AG04450 (cell line): Measurements from ENCODE around the gene SORCS2. TPM values are rescaled to one million over a fixed set of nuclear protein-coding genes. Genes with fewer than 3 reads are reported as not detected.

Source experiments
- CTCF ChIA-PET: fragments of 300-600, 350-600 bp; formaldehyde crosslinking; extraction: SDS; loops from one replicate; lab custom pipeline; 2022; ENCODE audit warnings: antibody characterized with exemption, inconsistent platforms; lab: Charles Lee
- POLR2A ChIA-PET: fragments of 350-600 bp; formaldehyde crosslinking; extraction: SDS; loops from one replicate; lab custom pipeline; 2021; ENCODE audit warnings: antibody characterized with exemption, inconsistent platforms; lab: Yijun Ruan, JAX
- DNase-seq: peaks from one replicate; pipeline ENCODE4 v3.0.0-alpha.2; 2011; ENCODE audit warnings: low read depth, low spot score
- H3K27ac ChIP-seq: one replicate; pipeline ENCODE4 v1.5.1; 2012; ENCODE audit warnings: low read depth, low read length, control low read depth
- H3K27me3 ChIP-seq: one replicate; pipeline ENCODE4 v1.6.0; 2012; ENCODE audit warnings: low read length; ENCODE audit not compliant: control insufficient read depth, insufficient read depth
- H3K4me3 ChIP-seq: 2 replicates; pipeline ENCODE4 v1.5.1; 2011; ENCODE audit warnings: mild to moderate bottlenecking, low read depth, low read length, control low read depth
- H3K9me3 ChIP-seq: 2 replicates; pipeline ENCODE4 v1.5.1; 2012; ENCODE audit warnings: low read length; ENCODE audit not compliant: control insufficient read depth, insufficient read depth
- CTCF ChIP-seq: IDR thresholded peaks from 2 replicates; pipeline ENCODE4 v1.5.1; 2011; ENCODE audit warnings: low read depth, low read length, control low read depth, inconsistent platforms
- polyA plus RNA-seq: library from polyadenylated mRNA; depleted of rRNA; stranded (reverse); fragments of >200 nt; gene quantifications from 2 replicates; pipeline ENCODE4 v1.2.3, GENCODE V29; 2011

SORCS2 gene
- polyA plus RNA-seq, 1 experiment = 0.29 TPM

- H3K27me3 ChIP-seq = peaks cover 51% of the 10 kb centered on the region
- ChIA-PET CTCF (interaction anchor here (0.9 to 1.2 kb wide), 2 partner anchors 147 to 531 kb away, joined by 3 to 4 read pairs; no protein-coding TSS in a partner anchor), POLR2A (no interaction called here)
- no peak overlapping the region for H3K4me3 ChIP-seq
- DNase-seq = no peak
- H3K27ac ChIP-seq = no peak overlapping the region
- no peaks in the 10 kb centered on the region; the same call in 1 of the 2 replicates for H3K9me3 ChIP-seq
- no peak for TF ChIP-seq CTCF
Observed at GRCh38 chr4:7189066-7189465, 3.3 kb upstream of the SORCS2 start.

DNA sequence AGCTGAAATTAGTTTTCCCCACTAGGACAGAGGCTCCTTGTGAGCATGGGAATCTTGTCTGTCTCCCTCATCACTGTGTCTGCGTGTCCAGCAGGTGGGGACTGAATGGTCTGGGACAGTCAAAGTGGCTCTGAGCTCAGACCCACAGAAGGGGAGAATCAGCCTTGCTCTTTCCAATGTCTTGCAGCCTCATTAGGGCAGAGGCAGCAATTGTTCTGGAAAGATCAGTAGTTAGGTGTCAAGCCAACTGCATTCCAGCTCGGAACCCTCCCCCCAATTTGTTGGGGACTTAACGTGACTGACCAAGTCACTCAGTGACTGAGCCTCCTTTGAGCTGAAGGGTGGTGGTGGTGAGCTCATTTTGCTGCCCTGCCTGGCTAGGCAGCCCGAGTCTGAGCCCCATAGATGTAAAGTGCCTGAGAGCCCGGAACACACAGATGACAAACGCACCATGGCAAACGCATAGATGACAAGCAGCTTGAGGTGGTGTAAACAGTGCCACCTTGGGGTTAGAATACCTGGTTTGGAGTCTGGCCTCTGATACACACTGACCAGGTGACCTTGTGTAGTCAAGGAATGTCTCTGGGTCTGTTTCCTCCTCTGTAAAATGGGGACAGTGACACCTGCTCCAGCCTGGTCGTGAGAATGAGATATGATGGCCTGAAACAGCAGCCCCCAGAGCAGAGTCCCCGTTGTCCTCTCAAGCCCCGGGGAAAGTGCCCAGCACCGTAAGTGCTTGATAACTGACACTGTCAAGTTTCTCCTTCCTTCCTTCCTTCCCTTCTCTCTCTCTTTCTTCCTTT is 2.7 kb upstream of the SORCS2 start:
- ChIA-PET POLR2A (no interaction called here), CTCF (interaction anchor here (1.2 kb wide), 1 partner anchor 146 kb away, joined by 4 read pairs; no protein-coding TSS in a partner anchor)
- Histone ChIP-seq H3K4me3 (no peak overlapping the region), H3K27ac (no peak overlapping the region), H3K9me3 (no peaks in the 10 kb centered on the region; the same call in 1 of the 2 replicates), H3K27me3 (peaks cover 57% of the 10 kb centered on the region)
- no peak for TF ChIP-seq CTCF
- no peak for DNase-seq

DNA sequence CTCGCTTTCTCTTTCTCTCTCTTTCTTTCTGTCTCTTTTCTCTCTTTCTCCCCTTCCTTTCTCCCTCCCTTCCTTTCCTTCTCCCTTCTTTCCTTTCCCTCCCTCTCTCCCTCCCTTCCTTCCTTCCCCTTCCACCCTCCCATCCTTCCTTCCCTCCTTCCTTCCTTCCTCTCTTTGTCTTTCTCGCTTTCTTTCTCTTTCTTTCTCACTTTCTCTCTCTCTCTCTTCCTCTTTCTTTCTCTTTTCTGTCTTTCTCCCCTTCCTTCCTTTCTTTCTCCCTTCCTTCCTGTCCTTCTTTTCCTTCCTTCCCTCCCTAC is 2.1 kb upstream of the SORCS2 start:
- TF ChIP-seq CTCF = no peak
- H3K4me3 ChIP-seq = no peak overlapping the region
- CTCF ChIA-PET = no interaction called here
- peaks cover 62% of the 10 kb centered on the region for H3K27me3 ChIP-seq
- no peaks in the 10 kb centered on the region; the same call in 1 of the 2 replicates for H3K9me3 ChIP-seq
- POLR2A ChIA-PET = no interaction called here
- DNase-seq = no peak
- H3K27ac ChIP-seq = no peak overlapping the region

DNA sequence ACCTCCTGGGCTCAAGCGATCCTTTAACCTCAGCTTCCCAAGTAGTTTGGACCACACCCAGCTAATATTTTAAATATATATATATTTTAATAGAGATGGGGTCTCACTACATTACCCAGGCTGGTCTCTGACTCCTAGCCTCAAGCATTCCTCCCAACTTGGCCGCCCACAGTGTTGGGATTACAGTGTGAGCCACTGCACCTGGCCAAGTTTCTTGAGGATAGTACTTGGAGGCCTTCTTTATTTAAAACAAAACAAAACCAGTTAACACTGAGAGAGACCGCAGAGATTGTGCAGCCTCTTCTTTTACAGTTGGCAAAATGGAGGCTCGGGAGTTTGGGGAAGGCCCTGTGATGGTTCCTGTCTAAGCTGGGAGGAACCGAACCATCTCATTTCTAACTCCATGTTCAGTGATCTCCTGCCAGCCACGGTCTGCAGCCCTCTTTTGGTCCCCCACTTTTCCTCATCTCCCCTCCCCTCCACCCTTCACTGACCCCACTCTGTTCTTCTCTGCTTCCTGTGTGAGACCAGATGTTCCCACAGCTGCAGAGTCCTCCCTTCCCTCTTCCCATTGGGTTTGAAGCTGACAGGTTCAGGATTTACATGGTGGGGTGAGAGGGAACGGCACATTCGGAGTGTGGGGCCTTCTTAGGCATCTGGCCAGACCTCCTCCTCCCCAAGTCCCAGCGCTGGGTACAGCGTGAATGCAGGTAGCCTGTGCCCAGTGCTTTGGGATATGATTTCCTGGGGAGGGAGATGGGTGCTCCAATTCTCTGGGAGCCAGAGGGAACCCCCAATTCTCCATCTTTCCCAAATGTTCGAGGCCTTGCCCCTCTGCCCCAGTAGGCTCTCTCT is 1.4 kb upstream of the SORCS2 start:
- POLR2A ChIA-PET = no interaction called here

More for the DNA sequence above, 1.4 kb upstream of the SORCS2 start:
- no peaks in the 10 kb centered on the region; the same call in 1 of the 2 replicates for H3K9me3 ChIP-seq
- CTCF ChIA-PET = interaction anchor here (0.6 to 1.9 kb wide), 9 partner anchors 8 to 529 kb away, joined by 3 to 31 read pairs (median 5); no protein-coding TSS in a partner anchor
- H3K27me3 ChIP-seq = peaks cover 67% of the 10 kb centered on the region
- DNase-seq = no peak
- no peak overlapping the region for H3K4me3 ChIP-seq
- no peak for TF ChIP-seq CTCF
- H3K27ac ChIP-seq = no peak overlapping the region
